ENCODE results near the gene NREP. TPM values are rescaled to one million over a fixed set of nuclear protein-coding genes. Genes with fewer than 3 reads are reported as not detected.

Gene NREP
- total and polyA plus RNA-seq, 2 experiments from 2014 or later: 260 to 300 TPM

DNA sequence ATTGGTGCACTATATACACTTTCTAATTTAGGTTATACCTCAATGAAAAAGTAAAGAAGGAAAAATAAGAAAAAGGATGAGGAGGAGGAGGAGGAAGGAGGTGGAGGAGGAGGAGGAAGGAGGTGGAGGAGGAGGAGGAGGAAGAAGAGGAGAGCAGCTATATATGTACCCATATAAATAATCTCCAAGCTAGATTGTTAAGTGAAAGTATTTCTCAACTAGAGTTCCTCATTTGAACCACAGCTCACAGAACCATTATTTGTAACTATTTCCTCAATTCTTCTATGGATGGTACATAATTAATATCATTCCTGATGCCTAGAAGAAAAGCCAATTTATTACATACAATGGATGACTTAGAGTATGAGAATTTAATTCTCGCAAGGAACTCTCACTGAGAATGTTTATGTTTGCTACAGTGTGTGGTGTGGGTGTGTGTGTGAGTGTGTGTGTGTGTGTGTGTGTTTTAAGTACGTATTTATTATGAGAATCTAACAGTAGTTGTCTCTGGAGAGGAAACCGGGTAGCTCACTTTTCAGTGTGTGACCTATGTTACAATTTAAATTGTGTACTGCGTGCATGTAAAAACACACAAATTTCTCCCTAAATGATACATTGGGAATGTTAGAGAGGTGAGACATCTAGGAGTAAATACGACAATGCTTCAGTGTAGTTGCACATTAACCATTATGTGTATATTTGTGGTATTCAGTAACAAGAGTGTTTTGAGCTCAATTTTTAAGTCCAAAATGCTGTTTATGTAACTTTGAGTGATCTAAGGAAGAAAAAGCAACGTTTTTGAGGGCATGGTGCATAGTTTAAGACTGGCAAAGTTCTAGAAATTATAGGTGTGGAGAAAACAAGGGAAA, 20.2 kb upstream of the NREP start:
- Histone ChIP-seq H3K4me2 (no peak overlapping the region), H3K4me3 (no peak overlapping the region), H3K79me2 (replicated peaks; ENCODE audit: insufficient read depth) (no peaks in the 10 kb centered on the region), H4K20me1 (replicated peaks; ENCODE audit: insufficient read depth) (no peaks in the 10 kb centered on the region), H3K4me1 (ENCODE audit: insufficient read depth) (peaks cover 17% of the 10 kb centered on the region), H3F3A (replicated peaks; ENCODE audit: low read depth) (no peaks in the 10 kb centered on the region), H2AFZ (no peak overlapping the region), H3K27me3 (ENCODE audit: insufficient read depth) (no peaks in the 10 kb centered on the region), H3K9me2 (ENCODE audit: insufficient read depth) (no peaks in the 10 kb centered on the region), H3K27ac (ENCODE audit: low read depth) (no peak overlapping the region), H3K36me3 (ENCODE audit: insufficient read depth) (no peaks in the 10 kb centered on the region)
- no peak for DNase-seq (ENCODE audit: low spot score)
- Mint-ChIP-seq H3K4me3 (no peak overlapping the region), H3K4me1 (peaks cover 24% of the 10 kb centered on the region), H3K27ac (no peak overlapping the region), H3K27me3 (ENCODE audit: insufficient read depth, low read depth, poor library complexity) (no peaks in the 10 kb centered on the region), H3K36me3 (ENCODE audit: low read depth) (no peaks in the 10 kb centered on the region), H3K9me3 (no peaks in the 10 kb centered on the region)
- no peak for ATAC-seq
- TF ChIP-seq, protein P1, sequence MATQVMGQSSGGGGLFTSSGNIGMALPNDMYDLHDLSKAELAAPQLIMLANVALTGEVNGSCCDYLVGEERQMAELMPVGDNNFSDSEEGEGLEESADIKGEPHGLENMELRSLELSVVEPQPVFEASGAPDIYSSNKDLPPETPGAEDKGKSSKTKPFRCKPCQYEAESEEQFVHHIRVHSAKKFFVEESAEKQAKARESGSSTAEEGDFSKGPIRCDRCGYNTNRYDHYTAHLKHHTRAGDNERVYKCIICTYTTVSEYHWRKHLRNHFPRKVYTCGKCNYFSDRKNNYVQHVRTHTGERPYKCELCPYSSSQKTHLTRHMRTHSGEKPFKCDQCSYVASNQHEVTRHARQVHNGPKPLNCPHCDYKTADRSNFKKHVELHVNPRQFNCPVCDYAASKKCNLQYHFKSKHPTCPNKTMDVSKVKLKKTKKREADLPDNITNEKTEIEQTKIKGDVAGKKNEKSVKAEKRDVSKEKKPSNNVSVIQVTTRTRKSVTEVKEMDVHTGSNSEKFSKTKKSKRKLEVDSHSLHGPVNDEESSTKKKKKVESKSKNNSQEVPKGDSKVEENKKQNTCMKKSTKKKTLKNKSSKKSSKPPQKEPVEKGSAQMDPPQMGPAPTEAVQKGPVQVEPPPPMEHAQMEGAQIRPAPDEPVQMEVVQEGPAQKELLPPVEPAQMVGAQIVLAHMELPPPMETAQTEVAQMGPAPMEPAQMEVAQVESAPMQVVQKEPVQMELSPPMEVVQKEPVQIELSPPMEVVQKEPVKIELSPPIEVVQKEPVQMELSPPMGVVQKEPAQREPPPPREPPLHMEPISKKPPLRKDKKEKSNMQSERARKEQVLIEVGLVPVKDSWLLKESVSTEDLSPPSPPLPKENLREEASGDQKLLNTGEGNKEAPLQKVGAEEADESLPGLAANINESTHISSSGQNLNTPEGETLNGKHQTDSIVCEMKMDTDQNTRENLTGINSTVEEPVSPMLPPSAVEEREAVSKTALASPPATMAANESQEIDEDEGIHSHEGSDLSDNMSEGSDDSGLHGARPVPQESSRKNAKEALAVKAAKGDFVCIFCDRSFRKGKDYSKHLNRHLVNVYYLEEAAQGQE (IDR thresholded peaks at IDR 0.05; ENCODE audit: unreplicated experiment): no peak
- TF ChIP-seq NANOG (IDR thresholded peaks at IDR 0.05; ENCODE audit: borderline replicate concordance): no peak
- TF ChIP-seq ZNF114 (CRISPR knock-in tag; IDR thresholded peaks at IDR 0.05): no peak
- TF ChIP-seq JUNB (IDR thresholded peaks at IDR 0.05; ENCODE audit: unreplicated experiment): no peak

DNA sequence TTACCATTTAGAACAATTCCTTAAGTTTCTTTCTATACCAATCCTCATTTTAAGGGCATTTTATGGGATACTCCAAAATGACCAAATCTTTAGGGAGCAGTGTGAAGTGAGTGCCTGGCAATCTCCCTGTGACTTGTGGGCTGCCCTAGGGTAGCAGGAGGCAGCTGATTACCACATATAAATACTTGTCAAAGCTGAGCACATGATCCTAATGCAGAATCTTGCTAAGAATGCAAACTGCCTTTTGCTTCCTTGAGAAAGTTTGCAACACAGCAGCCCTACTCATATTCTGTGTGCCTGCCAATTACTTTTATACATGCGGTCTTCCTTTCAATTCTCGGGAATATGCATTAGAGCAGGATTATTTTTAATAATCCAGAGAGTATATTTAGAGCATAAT, 18.2 kb upstream of the NREP start:
- Histone ChIP-seq H3K4me2 (no peak overlapping the region), H3K4me1 (ENCODE audit: insufficient read depth) (peaks cover 7% of the 10 kb centered on the region), H3K27me3 (ENCODE audit: insufficient read depth) (no peaks in the 10 kb centered on the region), H4K20me1 (replicated peaks; ENCODE audit: insufficient read depth) (no peaks in the 10 kb centered on the region), H3K9me2 (ENCODE audit: insufficient read depth) (no peaks in the 10 kb centered on the region), H3K4me3 (no peak overlapping the region), H3K36me3 (ENCODE audit: insufficient read depth) (no peaks in the 10 kb centered on the region), H3K27ac (ENCODE audit: low read depth) (no peak overlapping the region), H2AFZ (no peak overlapping the region), H3F3A (replicated peaks; ENCODE audit: low read depth) (no peaks in the 10 kb centered on the region), H3K79me2 (replicated peaks; ENCODE audit: insufficient read depth) (no peaks in the 10 kb centered on the region)
- TF ChIP-seq, protein P2, sequence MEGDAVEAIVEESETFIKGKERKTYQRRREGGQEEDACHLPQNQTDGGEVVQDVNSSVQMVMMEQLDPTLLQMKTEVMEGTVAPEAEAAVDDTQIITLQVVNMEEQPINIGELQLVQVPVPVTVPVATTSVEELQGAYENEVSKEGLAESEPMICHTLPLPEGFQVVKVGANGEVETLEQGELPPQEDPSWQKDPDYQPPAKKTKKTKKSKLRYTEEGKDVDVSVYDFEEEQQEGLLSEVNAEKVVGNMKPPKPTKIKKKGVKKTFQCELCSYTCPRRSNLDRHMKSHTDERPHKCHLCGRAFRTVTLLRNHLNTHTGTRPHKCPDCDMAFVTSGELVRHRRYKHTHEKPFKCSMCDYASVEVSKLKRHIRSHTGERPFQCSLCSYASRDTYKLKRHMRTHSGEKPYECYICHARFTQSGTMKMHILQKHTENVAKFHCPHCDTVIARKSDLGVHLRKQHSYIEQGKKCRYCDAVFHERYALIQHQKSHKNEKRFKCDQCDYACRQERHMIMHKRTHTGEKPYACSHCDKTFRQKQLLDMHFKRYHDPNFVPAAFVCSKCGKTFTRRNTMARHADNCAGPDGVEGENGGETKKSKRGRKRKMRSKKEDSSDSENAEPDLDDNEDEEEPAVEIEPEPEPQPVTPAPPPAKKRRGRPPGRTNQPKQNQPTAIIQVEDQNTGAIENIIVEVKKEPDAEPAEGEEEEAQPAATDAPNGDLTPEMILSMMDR (conservative IDR thresholded peaks at IDR 0.05; ENCODE audit: low read depth in 2 of 2): no peak
- TF ChIP-seq ZNF114 (CRISPR knock-in tag; IDR thresholded peaks at IDR 0.05) (no peak), EZH2phosphoT487 (IDR thresholded peaks at IDR 0.05; ENCODE audit: unreplicated experiment) (no peak)
- TF ChIP-seq, protein P1 (IDR thresholded peaks at IDR 0.05; ENCODE audit: unreplicated experiment): no peak
- Mint-ChIP-seq H3K9me3 (no peaks in the 10 kb centered on the region), H3K27me3 (ENCODE audit: insufficient read depth, low read depth, poor library complexity) (peaks cover 2% of the 10 kb centered on the region), H3K36me3 (ENCODE audit: low read depth) (no peaks in the 10 kb centered on the region), H3K27ac (peak overlapping the region; percentile 1; the same call in 1 of the 2 replicates), H3K4me3 (no peak overlapping the region), H3K4me1 (peaks cover 21% of the 10 kb centered on the region)
- ATAC-seq: peak; percentile 44
- DNase-seq (ENCODE audit: low spot score): no peak

Data from GM23338 (cell line).